SK-N-SH (cell line): ENCODE results near the gene SYNJ1.

ENCODE experiments used
- CTCF ChIP-seq: fragments of 200-600 bp; sonication (generic); IDR thresholded peaks from 2 replicates; pipeline ENCODE4 v1.6.1; 2017; ENCODE audit warnings: antibody characterized with exemption, mild to moderate bottlenecking, moderate library complexity
- EP300 ChIP-seq, 2 experiments: IDR thresholded peaks; 2 replicates each; pipeline versions ENCODE4 v1.4.0 to v1.6.1; 2012; ENCODE audit warnings: borderline replicate concordance in 1 of 2, low read depth in 1 of 2, low read length in 1 of 2
- EZH2phosphoT487 ChIP-seq: fragments of 200-600 bp; sonication (generic); IDR thresholded peaks from 2 replicates; pipeline ENCODE4 v1.6.1; 2017; ENCODE audit warnings: low read depth, mixed run types, mild to moderate bottlenecking, antibody characterized with exemption, moderate library complexity, borderline replicate concordance
- JUND ChIP-seq: IDR thresholded peaks from 2 replicates; pipeline ENCODE4 v1.4.0; 2012
- MAX ChIP-seq: IDR thresholded peaks from 2 replicates; pipeline ENCODE4 v1.4.0; 2012; ENCODE audit warnings: low read depth
- RAD21 ChIP-seq: IDR thresholded peaks from 2 replicates; pipeline ENCODE4 v1.6.1; 2012; ENCODE audit warnings: mild to moderate bottlenecking, low read length
- YY1 ChIP-seq: IDR thresholded peaks from 2 replicates; pipeline ENCODE4 v1.4.0; 2012; ENCODE audit warnings: low read depth, mild to moderate bottlenecking

GRCh38 chr21:32587651-32588050 is 140.2 kb downstream of the SYNJ1 start:
- no peak for TF ChIP-seq YY1
- no peak for TF ChIP-seq RAD21
- no peak for TF ChIP-seq CTCF
- no peak for TF ChIP-seq EZH2phosphoT487
- TF ChIP-seq JUND = no peak
- TF ChIP-seq MAX = no peak
- TF ChIP-seq EP300 (IDR thresholded peaks at IDR 0.05; ENCODE audit: borderline replicate concordance in 1 of 2, low read depth in 1 of 2, low read length in 1 of 2) = no peak
